SU-DHL-6 (cell line): ENCODE measurements around the gene TREX2.

Experiments used
- CTCF ChIP-seq: fragments of 200-600 bp; sonication (generic); IDR thresholded peaks from one replicate; pipeline ENCODE4 v1.5.1; 2017; ENCODE audit warnings: antibody characterized with exemption, mild to moderate bottlenecking, low read length, moderate library complexity; ENCODE audit not compliant: insufficient read depth, poor library complexity, severe bottlenecking
- EZH2phosphoT487 ChIP-seq: fragments of 200-600 bp; sonication (generic), shearing (Covaris generic); conservative IDR thresholded peaks from 2 replicates; pipeline ENCODE4 v1.6.1; 2018; ENCODE audit warnings: mild to moderate bottlenecking, antibody characterized with exemption, low read length, moderate library complexity, mixed read lengths

- TF ChIP-seq CTCF (no peak), EZH2phosphoT487 (no peak)
These were observed 48.2 kb upstream of the TREX2 start for GRCh38 chrX:153494061-153494460.
